HL-60/S4 (cell line): ENCODE data around the gene RBFOX2.

Experiments
- in situ Hi-C: fragments of 300-500 bp; cut with MboI; formaldehyde crosslinking; loops from 2 replicates; pipeline ENCODE4 v1.14.3; 2022; ENCODE audit warnings: low sequenced_read_pairs

Gene RBFOX2

DNA sequence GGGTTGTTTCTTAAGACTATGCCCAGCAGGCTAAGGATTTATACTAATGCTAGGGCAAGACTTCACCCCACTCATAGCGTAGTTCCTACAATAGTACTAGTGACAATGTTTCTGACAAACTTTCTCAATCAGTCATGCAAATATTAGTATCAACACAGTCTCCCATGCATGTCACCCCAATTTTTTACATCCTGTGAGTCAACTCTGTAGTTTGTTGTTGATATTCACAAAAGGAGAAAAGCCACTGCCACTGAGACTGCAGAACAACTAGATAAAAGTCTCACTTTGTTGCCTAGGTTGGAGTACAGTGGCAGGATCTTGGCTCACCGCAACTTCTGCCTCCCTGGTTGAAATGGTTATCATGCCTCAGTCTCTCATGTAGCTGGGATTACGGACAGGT lies 155.2 kb downstream of the RBFOX2 start:
- in situ Hi-C loops = no loop called here

DNA sequence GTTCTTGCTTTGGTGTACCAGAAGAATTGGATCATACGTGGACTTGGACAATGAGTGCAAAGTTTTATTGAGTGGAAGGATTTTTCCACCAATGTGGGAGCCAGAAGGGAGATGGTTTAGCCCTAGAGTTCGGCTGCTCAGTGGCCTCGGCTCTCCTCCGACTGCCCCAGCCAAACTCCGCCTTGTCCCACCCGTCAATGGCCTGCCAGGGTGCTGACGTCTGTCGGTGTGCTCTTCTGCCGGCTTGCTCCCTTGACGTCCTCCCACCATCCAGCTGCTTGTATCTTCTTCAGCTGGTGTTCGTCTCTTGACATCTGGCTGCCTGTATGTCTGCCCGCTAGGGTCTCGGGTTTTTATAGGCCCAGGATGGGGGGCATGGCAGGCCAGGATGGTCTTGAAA lies 156.2 kb downstream of the RBFOX2 start:
- in situ Hi-C loops = no loop called here

DNA sequence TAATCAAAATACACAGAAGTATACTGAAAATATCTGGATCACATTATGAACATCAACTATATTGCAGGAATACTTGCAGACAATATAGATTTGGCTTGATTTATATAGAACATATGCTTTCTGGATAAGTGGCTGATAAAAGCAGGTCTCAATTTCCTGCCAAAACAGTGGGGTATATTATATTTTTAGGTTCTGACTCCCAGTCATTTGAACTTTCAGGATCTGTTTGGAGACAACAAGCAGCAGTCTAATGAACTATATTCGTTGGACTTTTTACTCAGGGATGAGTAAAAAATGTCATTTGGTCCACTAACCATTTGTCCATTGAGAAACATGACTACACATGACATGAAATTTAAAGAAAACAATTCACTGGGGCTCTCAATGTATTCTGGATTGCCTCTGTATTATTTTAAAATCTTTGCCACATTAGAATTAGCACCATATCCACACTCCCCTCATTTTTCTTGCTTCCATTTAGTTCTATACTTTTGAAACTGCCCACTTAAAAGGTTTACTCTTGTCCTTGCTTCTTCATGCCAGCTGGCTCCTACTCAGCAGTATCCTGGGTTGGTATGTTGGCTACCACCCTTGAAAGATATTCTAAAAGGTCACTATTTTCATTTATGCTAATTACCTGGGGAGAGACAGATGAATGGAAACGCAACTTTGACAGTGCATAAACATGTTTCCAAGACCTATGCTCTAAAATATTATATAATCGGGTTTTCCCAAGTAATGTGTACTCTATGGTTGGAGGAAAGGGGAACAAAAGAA lies 157.9 kb downstream of the RBFOX2 start:
- in situ Hi-C loops = no loop called here

DNA sequence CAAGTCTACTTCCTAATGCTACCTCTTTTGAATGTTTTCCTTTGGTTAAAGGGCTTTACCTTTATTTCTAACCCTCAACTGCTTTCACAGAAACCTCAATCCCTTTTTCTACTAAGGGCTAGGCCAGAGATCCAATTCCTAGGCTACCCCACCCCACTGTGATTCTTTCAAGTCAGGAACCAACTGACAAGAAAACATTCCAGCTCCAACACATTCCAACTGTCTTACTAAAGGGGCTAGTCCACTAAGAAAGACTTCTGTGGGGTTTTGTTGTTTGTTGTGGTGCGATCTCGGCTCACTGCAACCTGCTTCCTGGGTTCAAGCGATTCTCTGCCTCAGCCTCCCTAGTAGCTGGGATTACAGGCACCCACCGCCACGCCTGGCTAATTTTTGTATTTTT lies 159.7 kb downstream of the RBFOX2 start:
- in situ Hi-C loops = no loop called here

DNA sequence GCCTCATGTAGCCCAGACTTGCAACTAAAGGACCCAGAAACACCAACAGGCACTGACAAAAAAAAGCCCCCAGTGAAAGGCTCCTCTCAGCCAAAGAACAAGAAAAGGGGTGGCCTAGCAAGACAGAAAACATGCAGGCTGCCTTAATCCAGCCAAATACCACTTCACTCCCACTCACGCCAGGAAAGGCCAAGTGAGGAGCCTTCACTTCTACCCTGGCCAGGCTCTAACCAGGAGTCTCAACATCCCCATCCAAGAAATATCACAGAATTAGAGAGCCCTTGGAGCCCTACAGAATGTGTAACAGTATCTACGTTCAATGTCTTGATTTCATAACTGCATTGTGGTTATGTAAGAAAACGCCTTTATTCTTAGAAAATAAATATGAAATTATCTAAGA lies 162.0 kb downstream of the RBFOX2 start:
- in situ Hi-C loops = no loop called here

DNA sequence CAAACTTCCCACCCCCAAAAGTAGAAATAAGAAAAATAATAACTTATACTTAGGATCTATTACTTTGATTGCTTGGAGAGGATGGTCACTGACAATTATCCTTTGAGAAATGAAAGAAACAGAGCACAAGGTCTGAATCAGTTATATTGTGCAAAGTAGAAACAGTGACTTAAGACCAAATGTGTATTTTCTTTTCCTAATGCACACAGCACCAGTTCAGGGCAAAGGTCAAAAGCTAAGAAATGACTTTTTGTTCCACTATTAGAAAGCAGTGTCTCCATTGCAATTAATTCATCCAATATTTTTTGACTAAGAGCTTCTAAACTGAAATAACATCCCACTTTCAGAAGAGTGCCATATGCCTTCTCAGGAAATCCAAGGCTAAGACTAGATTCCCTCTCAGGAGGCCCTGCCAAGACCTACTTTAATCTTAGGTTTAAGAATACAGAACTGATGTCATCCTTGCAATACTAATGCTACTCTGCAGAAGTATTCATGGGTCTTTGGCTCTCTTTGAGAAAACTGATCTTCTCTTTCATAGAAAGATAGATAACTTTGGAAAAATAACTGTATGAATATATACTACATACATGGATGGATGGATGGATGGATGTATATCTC lies 164.0 kb downstream of the RBFOX2 start:
- in situ Hi-C loops = no loop called here

DNA sequence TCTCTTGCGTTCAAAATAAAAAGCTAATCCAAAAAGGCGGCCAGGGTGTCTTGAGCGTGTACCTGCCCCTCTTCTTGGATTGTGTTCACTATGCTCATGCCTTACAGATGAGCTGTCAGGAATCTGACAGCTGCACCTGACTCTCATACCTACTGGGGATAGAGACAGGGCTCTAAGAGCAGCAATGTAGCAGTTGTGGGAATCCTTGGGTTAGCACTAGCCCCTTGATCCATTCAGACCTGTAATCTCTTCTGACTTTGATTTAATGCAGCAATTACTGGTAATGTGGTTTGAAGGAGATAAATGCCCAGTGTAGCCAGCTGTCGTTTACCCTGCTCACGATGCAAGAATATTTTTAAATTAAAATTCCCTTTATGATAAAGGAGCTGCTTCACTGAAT lies 165.2 kb downstream of the RBFOX2 start:
- in situ Hi-C loops = no loop called here

DNA sequence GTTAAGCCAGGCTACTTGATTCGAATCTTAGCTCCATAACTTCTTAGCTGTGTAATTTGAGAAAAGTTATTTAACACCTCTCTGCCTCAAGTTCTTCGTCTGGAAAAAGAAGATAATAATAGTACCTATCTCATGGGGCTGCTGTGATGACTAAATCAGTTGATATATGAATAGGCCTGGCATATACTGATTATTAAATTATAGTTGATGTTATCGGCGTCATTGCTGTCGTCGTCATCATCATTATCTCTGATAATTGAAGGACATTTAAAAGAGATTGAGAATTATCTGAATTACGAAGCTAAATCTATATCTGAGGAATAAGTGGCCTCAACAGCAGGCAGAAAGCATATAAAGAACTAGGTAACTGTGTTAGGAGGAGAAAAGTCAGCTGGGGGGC lies 165.9 kb downstream of the RBFOX2 start:
- in situ Hi-C loops = no loop called here

DNA sequence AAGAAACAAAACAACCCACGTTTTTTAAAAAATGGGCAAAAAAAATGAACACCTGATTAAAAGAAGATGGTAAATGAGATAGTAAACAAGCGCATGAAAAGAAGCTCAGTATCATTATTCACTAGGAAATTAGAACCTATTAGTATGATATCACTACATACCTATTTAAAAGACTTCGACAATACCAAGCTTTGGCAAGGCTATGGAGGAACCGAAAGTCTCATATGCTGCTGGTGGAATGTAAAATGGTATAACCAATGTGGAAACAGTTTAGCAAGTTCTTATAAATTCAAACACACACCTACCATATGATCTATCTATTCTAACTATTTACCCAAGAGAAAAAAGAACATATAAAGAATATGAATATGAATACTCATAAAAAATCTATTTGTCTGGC lies 167.2 kb downstream of the RBFOX2 start:
- in situ Hi-C loops = no loop called here

DNA sequence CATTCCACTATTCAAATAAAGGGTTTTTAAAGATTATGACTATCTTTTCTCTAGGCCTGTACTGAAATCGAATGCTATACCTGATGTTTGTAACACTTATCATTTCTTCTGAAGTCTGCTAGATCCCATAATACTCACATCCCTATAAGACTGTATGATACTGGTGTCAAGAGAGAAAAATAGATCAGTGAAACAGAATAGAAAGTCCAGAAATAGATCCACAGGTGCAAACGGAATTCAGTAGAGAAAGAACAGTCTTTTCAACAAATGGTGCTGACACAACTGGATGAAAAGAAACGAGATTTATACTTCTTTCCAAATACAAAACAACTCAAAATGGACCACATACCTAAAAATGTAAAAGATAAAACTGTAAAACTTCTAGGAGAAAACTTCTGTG lies 167.8 kb downstream of the RBFOX2 start:
- in situ Hi-C loops = no loop called here

DNA sequence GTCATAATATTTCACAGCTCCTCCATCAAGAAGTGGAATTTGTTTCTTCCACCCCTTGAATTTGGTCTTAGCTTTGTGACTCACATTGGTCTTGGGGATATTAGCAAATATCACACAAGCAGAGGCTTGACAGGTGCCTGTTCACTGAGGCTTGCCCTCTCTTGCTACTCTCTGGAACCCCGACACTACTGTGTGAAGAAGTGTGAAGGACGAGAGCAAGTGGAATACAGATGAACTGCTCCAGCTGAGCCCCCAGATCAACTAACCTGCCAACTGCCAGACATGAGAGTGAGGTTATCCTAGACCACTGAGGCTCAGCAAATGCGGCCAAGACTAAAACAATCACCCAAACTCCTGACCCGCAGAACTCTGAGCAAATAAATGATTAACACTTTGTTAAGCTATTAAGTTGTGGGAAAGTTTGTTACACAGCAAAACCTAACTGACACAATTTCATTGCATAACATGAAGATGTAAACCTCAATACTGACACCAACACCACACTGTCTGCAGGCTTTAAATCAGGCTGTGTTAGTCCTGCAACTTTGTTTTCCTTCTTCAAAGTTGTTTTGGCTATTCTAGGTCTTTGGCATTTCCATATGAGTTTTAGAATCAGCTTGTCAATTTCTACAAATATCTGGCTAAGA lies 168.4 kb downstream of the RBFOX2 start:
- in situ Hi-C loops = no loop called here

DNA sequence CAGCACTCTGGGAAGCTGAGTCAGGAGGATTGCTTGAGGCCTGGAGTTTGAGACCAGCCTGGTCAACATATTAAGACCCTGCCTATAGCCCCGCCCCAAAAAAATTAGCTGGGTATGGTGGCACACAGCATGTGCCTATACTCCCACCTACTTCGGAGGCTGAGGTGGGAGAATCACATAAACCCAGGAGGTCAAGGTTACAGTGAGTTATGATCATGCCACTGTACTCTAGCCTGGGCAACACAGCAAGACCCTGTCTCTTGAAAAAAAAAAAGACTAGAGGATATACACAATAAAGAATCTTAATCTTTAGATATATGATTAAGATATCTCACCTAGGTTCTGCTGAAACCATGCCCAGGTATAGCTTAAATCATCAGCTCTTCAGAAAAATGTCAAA lies 174.3 kb downstream of the RBFOX2 start:
- in situ Hi-C loops = no loop called here

DNA sequence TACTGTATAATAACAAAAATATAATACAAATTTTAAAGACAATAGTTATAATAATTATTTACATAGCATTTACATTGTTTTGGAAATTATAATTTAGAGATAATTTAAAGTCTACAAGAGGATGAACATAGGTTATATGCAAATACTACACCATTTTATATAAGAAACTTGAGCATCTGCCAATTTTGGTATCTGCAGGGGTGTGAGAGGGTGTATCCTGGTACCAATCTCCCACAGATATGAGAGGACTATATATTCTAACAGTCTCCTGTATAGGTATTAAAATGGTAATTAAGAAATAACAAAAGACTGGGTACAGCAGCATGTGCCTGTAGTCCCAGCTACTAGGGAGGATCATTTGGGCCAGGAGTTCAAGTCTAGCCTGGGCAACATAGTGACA lies 176.5 kb downstream of the RBFOX2 start:
- in situ Hi-C loops = no loop called here

DNA sequence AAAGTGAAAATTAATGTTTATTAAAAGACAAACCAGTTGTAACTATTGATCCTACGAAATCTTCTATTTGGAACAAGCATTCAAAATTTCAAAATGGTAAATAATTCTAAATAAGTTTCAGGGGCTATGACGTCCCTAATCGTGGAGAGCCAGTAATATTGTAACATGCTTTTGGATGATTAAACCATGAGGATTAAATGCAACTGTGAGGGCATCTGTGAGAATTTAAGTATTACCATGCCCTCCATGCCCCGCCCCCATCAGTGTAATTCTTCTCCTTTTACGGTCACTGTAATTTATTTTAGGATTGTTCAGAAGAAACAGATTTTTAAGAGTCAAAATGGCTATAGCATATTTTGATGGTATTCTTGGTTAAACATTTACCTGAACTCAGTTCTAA lies 177.8 kb downstream of the RBFOX2 start:
- in situ Hi-C loops = no loop called here

DNA sequence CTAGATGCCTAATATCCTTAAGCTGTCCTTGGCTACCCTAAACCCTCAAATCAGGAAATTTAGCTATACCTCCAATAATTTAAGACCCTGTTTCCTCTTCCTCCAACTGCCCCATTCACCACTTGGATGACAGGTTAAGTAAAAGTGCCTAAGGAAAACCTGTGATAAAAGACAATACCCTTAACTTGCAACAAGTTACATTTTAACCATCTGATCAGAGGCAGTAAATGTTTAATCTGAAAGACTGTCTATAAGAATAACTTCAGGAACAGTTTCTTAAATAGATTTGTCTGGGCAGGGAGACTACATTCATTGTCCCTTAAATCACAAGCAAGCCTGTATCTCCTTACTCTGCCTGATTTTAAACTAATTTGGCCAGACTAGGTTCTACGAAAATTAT lies 181.8 kb downstream of the RBFOX2 start:
- in situ Hi-C loops = no loop called here

DNA sequence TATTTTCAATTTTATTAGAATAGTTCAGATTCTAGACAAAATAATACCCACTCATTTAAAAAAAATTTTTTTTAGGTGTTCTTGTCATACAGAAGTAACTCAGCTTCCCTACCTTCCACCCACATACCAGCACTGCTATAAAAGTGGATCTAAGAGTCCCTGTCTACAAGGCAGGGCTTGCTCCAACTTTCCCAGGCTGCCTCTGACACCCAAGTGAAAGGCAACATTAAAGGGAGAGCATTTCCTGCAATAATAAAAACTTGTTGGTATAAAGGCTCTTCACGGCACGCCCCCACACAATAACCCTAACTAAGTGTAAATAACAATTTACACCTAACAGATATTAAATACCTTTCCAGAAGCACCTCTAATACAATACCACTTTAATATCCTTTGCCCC lies 183.7 kb downstream of the RBFOX2 start:
- in situ Hi-C loops = no loop called here

DNA sequence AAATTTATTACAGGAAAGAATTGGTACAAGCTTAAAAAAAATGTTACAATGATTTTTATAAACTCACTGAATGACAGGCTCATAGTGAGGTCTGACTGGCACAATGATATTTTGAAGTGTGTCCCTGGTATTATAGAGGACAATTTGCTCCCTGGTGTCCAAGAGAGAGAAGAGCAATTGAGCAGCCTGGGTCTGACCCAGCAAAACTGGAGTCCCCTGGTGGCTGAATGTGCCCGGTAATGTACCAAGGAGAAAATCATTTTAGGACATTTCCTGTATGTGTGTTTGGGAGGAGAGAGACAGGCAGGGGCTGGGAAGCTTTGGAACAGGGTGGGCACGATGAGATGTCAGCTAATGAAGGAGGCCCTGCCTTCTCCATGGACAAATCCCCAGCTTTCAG lies 185.7 kb downstream of the RBFOX2 start:
- in situ Hi-C loops = no loop called here

DNA sequence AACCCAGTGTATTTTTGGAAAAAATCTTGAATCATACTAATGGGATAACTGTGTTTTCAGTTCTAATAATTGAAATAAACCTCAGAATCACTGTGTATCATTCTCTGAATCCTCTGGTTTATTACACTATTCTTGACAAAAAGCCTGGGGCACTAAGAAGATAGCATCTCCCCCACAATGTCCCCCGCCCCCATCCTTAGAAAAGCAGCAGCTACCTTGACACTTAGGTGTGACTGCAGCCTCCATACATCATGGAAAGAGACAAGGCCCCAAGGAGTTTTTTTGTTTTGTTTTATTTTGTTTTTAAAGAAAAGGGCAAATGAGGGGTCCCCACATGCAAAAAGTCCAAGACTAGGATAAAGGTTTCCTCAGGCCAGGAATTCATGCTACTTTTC lies 186.1 kb downstream of the RBFOX2 start:
- in situ Hi-C loops = no loop called here

DNA sequence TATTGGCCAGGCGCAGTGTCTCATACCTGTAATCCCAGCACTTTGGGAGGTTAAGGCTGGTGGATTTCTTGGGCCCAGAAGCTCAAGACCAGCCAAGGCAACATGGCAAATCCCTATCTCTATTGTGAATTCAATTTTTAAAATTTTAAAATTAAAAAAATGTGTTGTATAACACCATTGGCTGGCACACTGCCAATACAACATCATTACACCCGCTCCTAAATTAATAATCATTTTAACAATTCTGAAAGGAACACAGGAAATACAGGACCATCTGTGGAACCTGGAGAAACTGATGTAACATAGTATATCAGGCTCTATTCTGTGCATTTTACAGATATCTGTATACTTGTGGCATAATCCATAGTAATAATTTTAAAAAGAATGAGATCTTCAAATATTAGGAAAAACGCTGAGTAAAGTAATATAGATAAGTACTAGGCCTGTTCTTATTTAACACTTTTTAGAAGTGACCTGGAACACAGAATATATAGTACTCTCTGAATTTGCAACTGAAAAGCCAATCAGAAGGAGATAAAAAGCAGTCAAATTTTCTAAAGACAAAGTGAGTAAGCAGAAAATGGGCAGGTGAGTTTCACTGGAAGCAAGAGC lies 186.6 kb downstream of the RBFOX2 start:
- in situ Hi-C loops = no loop called here

DNA sequence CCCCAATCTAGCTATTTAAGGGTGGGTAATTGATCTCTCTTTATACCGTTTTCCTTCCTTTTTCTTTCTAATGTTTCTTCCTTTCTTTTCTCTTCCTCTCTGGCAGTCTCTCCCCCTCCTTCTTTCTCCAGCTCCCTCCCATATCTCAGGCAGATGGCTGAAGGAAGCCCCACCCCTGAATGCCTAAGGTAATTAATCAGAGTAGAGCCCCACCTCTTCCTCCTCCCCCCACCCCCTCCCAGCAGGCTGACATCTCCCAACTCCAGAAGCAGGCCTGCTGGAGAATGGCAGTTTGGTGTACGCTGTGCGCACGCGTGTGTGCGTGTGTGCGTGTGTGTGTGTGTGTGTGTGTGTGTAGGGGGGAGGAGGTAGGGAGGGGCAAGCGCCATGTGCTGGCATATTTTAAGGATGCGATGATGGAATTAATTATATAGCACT lies 188.3 kb downstream of the RBFOX2 start:
- in situ Hi-C loops = no loop called here

DNA sequence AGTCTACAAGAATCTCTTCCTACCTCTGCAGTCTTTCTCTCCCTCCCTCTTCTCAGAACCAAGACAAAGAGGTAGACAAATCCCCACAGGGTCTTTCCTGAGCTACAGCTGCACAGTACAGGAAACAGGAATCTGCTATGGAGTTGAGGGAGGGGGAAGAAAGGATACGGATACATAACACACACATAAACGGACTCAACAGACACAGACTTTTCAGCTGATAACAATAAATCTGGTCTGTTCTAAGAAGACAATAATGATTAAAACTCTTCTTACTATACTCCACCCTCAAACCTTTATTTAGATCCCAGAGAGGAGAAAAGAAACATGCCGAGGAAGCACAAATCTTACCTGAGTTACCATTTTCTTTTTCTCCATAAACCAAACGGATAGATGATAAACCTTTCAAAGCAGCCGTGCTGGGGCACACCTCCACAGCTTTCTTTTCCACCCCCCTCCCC lies 188.8 kb downstream of the RBFOX2 start:
- in situ Hi-C loops = no loop called here
